ENCODE data around the gene USP36. TPM values are rescaled to one million over a fixed set of nuclear protein-coding genes. Genes with fewer than 3 reads are reported as not detected.

The USP36 gene
- polyA plus RNA-seq, 4 donors, result 26.7 to 55.4 (median 45.6) TPM

DNA sequence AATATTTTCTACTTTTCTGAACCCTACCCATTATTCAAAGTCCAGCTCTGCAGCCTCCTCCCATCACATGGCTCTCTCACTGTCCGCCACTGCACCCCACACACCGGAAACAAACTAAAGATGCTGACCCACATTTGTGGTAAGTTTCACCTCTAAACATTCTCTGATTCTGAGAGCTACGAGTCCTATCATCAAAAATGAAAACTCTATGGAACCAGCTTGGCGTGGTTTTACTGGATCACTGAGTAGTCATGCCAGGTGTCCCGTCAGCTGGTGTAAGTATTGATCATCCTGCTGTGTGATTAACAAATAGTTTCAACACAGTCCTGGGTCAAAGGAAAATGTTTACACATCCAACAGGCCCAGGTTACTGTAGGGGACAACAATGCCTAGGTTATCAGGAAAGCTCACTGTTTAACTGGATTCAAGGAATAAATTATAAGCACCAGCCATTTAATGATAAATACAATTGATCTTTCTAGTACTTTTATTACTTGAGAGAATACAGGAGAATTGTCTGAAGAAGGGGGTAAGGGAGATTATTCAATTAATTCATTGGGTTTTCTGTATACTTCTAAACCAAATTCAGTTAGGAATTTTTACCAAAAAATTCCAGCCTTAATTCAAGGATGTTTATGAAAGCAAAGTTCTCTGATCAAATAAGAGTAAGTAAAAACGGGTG is 92.4 kb downstream of the USP36 start:
- no peak for DNase-seq (ENCODE audit: low read depth in 4 of 4, low spot score in 2 of 4)

DNA sequence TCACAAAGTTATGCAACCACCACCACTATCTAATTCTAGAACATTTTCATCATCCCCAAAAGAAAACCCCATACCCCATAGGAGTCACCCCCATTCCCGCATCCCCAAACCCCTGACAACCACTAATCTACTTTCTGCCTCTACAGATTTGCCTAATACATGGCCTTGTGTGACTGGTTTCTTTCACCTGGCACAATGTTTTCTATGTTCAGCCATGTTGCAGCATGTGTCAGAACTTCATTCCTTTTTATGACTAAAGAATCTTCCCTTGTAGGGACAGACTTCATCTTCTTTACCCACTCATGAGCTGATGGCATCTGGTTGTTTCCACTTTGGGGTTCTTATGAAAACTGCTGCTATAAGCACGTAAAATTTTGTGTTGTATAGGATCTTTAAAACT is 93.1 kb downstream of the USP36 start:
- DNase-seq (ENCODE audit: low read depth in 4 of 4, low spot score in 2 of 4), result no peak

DNA sequence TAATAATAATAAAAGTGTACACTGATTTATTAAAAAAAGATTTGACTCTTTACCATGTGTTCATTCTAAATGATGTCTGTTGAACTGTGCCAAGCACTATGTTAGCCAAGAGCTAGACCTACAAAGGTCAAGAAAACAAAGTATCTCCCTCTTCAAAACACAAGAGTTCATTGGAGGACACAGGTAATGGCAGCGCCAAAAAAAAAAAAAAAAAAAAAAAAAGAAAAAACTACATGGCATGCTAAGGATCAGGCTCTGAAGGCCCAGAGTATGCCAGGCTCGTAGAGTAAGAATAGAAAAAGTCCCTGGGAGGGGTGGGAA is 93.7 kb downstream of the USP36 start:
- no peak for DNase-seq (ENCODE audit: low read depth in 4 of 4, low spot score in 2 of 4)

DNA sequence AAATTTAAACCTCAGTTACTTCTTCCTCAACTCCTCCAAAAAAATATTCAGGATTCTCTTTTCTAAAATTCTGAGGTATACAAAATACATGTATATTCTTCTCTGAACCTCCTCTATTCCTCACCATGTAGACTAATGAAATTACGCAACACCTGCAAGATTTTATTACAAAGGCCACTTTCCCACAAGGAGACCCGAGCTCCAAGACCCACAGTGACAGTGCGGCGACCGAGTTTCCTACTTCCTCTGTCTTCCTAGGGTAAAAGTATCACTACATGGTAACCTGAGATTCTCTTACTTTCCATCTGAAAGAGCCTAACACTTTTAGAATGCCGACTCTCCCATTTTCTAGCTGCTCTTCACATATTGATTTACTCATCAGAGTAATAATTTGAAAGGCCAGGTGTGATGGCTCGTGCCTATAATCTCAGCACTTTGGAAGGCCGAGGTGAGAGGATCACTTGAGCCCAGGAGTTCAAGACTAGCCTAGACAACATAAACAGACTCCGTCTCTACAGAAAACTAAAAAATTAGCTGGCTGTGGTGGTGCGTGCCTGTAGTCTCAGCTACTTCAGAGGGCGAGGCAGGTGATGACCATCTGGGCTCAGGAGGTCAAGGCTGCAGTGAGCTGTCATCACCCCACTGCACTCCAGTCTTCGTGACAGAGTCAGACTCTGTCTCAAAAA is 94.2 kb downstream of the USP36 start:
- DNase-seq (ENCODE audit: low read depth in 4 of 4, low spot score in 2 of 4), result no peak

Other genes starting within 250 kb of the USP36 start
- 10 to 100 TPM; 19.8 to 30.6 (median 25.9) TPM for gene CYTH1, start 58.5 kb downstream of the USP36 start, polyA plus RNA-seq (ENCODE audit: insufficient read length in 4 of 4)
- 1 to 10 TPM in 1 of 4 donors, under 1 TPM in 2, not detected in 1; 0.08 to 1.1 (median 0.54) TPM for gene CEP295NL, start 62.4 kb upstream of the USP36 start, polyA plus RNA-seq (ENCODE audit: insufficient read length in 4 of 4)
- gene TIMP2, start 84.6 kb upstream of the USP36 start, polyA plus RNA-seq (ENCODE audit: insufficient read length in 4 of 4), result 100 to 1,000 TPM; 139 to 182 (median 162) TPM
- gene LGALS3BP, start 139.1 kb upstream of the USP36 start, polyA plus RNA-seq (ENCODE audit: insufficient read length in 4 of 4), result 100 to 1,000 TPM; 116 to 170 (median 125) TPM
- gene CANT1, start 168.9 kb upstream of the USP36 start, polyA plus RNA-seq (ENCODE audit: insufficient read length in 4 of 4), result 10 to 100 TPM; 41.4 to 55.1 (median 47.4) TPM
- gene C1QTNF1, start 183.4 kb upstream of the USP36 start, polyA plus RNA-seq (ENCODE audit: insufficient read length in 4 of 4), result 1 to 10 TPM; 2.2 to 3.1 (median 2.6) TPM
- 10 to 100 TPM; 11.4 to 35.0 (median 21.7) TPM for gene ENGASE, start 234.0 kb upstream of the USP36 start, polyA plus RNA-seq (ENCODE audit: insufficient read length in 4 of 4)